K562 (cell line): ENCODE results near the gene SBDS.
"Not testable (repeated sequence)": the region's sequence is repeated elsewhere in the genome, so short reads cannot be mapped to it uniquely, and the experiment has no call there.

Experiments used
- EZH2 ChIP-seq: IDR thresholded peaks from 2 replicates; pipeline ENCODE4 v1.6.1; 2012; ENCODE audit warnings: low read depth, mild to moderate bottlenecking, inconsistent platforms, low read length, borderline replicate concordance
- GABPA ChIP-seq: fragments of 200-800 bp; sonication (Bioruptor generic); conservative IDR thresholded peaks from 2 replicates; pipeline ENCODE4 v1.6.1; 2016; ENCODE audit warnings: low read depth, missing genetic modification characterization, missing compliant biosample characterization
- GTF2F1 ChIP-seq: IDR thresholded peaks from 2 replicates; pipeline ENCODE4 v1.6.1; 2011; ENCODE audit warnings: low read depth, low read length, improper control_type of control experiment
- KLF6 ChIP-seq: fragments of 250-450 bp; sonication (Bioruptor Pico); IDR thresholded peaks from 2 replicates; pipeline ENCODE4 v1.4.0; 2020; ENCODE audit warnings: mild to moderate bottlenecking, moderate library complexity, borderline replicate concordance
- POLR2A ChIP-seq: fragments of 450-650 bp; conservative IDR thresholded peaks from 2 replicates; pipeline ENCODE4 v1.6.1; 2016
- PYGO2 ChIP-seq: fragments of 450-650 bp; IDR thresholded peaks from 2 replicates; pipeline ENCODE4 v1.6.1; 2016; ENCODE audit warnings: mild to moderate bottlenecking, missing genetic modification characterization, moderate library complexity, missing compliant biosample characterization
- SP1 ChIP-seq: sonication (generic); formaldehyde crosslinking; IDR thresholded peaks from 2 replicates; pipeline ENCODE4 v1.8.1; 2022; ENCODE audit warnings: mild to moderate bottlenecking, missing genetic modification reagents
- ZC3H8 ChIP-seq: fragments of 450-650 bp; IDR thresholded peaks from 2 replicates; pipeline ENCODE4 v1.6.1; 2017
- ZNF384 ChIP-seq: IDR thresholded peaks from 2 replicates; pipeline ENCODE4 v1.6.1; 2012; ENCODE audit warnings: low read depth, low read length, improper control_type of control experiment
- ZNF76 ChIP-seq: fragments of 250-450 bp; sonication (Bioruptor Pico); IDR thresholded peaks from 2 replicates; pipeline ENCODE4 v1.4.0; 2020; ENCODE audit warnings: mild to moderate bottlenecking, moderate library complexity, borderline replicate concordance
- ZSCAN29 ChIP-seq: fragments of 450-650 bp; IDR thresholded peaks from 2 replicates; pipeline ENCODE4 v1.6.1; 2017
- TF ChIP-seq, protein P1 (sequence below), 3 experiments: IDR thresholded peaks in 2 of 3; conservative IDR thresholded peaks in 1 of 3; 2 replicates each; pipeline ENCODE4 v1.5.1; 2011 to 2012; ENCODE audit warnings: low read length in 3 of 3, mild to moderate bottlenecking in 3 of 3, control low read depth in 2 of 3, improper control_type of control experiment in 1 of 3, inconsistent platforms in 1 of 3, low read depth in 1 of 3, mixed read lengths in 1 of 3, moderate library complexity in 1 of 3; ENCODE audit not compliant: insufficient read depth in 2 of 3
- TF ChIP-seq, protein P2 (sequence below): fragments of 450-650 bp; IDR thresholded peaks from 2 replicates; pipeline ENCODE4 v1.6.1; 2016; ENCODE audit warnings: low read depth

DNA sequence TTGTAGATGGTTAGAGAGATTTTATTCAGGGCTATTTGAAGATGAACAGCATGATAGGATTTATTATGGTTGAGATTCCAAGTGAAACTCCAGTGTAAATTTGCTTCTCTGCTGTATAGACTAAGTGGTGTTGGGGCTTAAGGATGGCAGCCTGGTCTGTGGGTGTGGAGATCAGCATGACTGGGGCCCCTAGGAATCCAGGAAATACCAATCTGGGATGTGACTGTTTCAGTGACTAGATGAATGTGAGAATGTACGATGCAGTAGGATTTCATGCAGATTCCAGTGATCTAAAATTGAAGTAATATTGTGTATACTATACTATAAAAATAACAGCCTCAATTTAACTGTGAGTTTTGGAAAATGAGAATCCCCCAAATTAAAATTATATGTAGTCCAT, 30.1 kb upstream of the SBDS start:
- TF ChIP-seq SP1; PYGO2; KLF6 (CRISPR knock-in tag); EZH2; ZNF76 (CRISPR knock-in tag); POLR2A; GTF2F1; ZSCAN29; GABPA (tag); ZC3H8; ZNF384: not testable (repeated sequence)
- TF ChIP-seq, protein P1, sequence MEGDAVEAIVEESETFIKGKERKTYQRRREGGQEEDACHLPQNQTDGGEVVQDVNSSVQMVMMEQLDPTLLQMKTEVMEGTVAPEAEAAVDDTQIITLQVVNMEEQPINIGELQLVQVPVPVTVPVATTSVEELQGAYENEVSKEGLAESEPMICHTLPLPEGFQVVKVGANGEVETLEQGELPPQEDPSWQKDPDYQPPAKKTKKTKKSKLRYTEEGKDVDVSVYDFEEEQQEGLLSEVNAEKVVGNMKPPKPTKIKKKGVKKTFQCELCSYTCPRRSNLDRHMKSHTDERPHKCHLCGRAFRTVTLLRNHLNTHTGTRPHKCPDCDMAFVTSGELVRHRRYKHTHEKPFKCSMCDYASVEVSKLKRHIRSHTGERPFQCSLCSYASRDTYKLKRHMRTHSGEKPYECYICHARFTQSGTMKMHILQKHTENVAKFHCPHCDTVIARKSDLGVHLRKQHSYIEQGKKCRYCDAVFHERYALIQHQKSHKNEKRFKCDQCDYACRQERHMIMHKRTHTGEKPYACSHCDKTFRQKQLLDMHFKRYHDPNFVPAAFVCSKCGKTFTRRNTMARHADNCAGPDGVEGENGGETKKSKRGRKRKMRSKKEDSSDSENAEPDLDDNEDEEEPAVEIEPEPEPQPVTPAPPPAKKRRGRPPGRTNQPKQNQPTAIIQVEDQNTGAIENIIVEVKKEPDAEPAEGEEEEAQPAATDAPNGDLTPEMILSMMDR (IDR thresholded peaks at IDR 0.05 in 2 of 3, conservative IDR thresholded peaks at IDR 0.05 in 1 of 3; ENCODE audit: insufficient read depth in 2 of 3, low read depth in 1 of 3, low read length in 3 of 3), result not testable (repeated sequence)
- TF ChIP-seq, protein P2, sequence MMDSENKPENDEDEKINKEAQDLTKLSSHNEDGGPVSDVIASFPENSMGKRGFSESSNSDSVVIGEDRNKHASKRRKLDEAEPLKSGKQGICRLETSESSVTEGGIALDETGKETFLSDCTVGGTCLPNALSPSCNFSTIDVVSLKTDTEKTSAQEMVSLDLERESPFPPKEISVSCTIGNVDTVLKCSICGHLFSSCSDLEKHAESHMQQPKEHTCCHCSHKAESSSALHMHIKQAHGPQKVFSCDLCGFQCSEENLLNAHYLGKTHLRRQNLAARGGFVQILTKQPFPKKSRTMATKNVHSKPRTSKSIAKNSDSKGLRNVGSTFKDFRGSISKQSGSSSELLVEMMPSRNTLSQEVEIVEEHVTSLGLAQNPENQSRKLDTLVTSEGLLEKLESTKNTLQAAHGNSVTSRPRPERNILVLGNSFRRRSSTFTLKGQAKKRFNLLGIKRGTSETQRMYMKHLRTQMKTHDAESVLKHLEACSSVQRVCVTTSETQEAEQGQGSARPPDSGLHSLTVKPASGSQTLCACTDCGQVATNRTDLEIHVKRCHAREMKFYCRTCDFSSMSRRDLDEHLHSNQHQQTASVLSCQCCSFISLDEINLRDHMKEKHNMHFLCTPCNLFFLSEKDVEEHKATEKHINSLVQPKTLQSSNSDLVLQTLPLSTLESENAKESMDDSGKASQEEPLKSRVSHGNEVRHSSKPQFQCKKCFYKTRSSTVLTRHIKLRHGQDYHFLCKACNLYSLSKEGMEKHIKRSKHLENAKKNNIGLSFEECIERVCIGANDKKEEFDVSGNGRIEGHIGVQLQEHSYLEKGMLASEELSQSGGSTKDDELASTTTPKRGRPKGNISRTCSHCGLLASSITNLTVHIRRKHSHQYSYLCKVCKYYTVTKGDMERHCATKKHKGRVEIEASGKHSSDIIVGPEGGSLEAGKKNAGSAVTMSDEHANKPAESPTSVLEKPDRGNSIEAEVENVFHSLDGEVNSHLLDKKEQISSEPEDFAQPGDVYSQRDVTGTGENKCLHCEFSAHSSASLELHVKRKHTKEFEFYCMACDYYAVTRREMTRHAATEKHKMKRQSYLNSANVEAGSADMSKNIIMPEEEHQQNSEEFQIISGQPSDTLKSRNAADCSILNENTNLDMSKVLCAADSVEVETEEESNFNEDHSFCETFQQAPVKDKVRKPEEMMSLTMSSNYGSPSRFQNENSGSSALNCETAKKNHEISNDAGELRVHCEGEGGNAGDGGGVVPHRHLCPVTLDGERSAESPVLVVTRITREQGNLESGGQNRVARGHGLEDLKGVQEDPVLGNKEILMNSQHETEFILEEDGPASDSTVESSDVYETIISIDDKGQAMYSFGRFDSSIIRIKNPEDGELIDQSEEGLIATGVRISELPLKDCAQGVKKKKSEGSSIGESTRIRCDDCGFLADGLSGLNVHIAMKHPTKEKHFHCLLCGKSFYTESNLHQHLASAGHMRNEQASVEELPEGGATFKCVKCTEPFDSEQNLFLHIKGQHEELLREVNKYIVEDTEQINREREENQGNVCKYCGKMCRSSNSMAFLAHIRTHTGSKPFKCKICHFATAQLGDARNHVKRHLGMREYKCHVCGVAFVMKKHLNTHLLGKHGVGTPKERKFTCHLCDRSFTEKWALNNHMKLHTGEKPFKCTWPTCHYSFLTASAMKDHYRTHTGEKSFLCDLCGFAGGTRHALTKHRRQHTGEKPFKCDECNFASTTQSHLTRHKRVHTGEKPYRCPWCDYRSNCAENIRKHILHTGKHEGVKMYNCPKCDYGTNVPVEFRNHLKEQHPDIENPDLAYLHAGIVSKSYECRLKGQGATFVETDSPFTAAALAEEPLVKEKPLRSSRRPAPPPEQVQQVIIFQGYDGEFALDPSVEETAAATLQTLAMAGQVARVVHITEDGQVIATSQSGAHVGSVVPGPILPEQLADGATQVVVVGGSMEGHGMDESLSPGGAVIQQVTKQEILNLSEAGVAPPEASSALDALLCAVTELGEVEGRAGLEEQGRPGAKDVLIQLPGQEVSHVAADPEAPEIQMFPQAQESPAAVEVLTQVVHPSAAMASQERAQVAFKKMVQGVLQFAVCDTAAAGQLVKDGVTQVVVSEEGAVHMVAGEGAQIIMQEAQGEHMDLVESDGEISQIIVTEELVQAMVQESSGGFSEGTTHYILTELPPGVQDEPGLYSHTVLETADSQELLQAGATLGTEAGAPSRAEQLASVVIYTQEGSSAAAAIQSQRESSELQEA, result not testable (repeated sequence)
